Left renal cortex interstitium (tissue), 4 donors: ENCODE data around the gene CNR2. TPM values are rescaled to one million over a fixed set of nuclear protein-coding genes. Genes with fewer than 3 reads are reported as not detected.
"Not testable (repeated sequence)": the region's sequence is repeated elsewhere in the genome, so short reads cannot be mapped to it uniquely, and the experiment has no call there.

Experiments used
- DNase-seq, 4 donors: peaks; one replicate each; pipeline ENCODE4 v3.0.0-alpha.2; 2013; ENCODE audit warnings: low read depth in 4 of 4, low spot score in 2 of 4, missing footprints in 1 of 4
- polyA plus RNA-seq, 4 donors: library from polyadenylated mRNA; unstranded; fragments of 120-200 nt; gene quantifications; one replicate each; pipeline ENCODE4 v1.2.1, GENCODE V29; 2013; ENCODE audit not compliant: insufficient read length in 4 of 4

CNR2 gene
- polyA plus RNA-seq, 4 donors = 0.04 to 0.09 (median 0.06) TPM

DNA sequence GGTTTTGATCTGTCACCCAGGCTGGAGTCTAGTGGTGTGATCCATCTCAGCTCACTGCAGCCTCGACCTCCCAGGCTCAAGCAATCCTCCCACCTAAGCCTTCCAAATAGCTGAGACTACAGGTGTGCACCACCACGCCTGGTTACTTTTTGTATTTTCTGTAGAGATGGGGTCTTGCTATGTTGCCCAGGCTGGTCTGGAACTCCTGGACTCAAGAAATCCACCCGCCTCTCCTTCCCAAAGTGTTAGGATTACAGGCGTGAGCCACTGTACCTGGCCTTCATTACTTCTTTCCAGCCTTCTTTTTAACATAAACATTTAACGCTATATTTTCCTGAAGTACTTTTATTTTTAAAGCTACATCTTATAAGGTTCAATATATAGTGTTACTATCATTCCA, 69.5 kb downstream of the CNR2 start:
- DNase-seq = no peak

DNA sequence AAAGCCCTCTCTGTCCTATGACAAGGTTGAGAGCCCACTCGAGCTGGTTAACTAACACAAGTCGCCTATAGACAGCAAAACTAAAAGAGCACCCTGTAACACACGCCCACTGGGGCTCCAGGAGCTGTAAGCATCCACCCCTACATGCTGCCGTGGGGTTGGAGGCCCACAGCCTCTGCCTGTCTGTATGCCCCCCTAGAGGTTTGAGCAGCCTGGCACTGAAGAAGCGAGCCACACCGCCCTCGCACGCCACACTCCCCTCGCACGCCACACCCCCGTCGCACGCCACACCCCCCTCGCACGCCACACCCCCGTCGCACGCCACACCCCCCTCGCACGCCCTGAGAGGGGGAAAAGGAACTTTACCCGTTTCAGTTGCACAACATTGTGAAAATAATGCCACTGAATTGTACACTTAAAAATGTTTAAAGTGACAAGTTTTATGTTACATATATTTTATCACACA, 74.7 kb downstream of the CNR2 start:
- peak in 1 of 4 donors; percentile 15 for DNase-seq

DNA sequence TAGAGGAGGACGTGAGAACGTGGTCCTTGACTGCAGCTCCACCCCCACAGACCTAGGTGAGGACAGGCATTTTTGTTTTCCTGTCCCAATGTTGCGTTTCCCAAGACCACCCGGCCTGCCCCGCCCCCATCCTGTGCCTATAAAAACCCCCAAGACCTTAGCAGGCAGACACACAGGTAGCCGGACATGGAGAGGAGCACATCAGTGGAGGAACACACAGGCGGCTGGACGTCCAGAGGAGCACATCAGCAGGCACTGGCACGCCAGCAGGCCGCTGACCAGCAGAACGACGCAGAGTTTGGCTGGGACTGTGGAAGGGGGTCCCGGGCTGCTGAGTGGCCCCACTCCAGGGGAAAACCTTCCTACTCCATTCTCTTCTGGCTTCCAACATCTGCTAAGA, 75.3 kb downstream of the CNR2 start:
- no peak for DNase-seq

DNA sequence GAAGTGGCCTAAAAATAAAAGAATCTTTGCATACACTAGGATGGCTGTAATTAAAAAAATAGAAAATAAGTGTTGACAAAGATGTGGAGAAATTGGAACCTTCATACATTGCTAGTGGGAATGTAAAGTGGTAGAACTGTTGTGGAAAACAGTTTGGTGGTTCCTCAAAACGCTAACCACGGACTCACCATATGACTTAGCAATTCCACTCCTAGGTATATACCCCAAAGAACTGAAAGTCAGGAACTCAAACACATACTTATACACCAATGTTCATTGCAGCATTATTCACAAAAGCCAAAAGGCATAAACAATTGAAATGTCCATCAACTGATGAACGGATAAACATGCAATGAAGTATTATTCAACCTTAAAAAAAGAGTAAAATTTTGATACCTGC, 77.1 kb downstream of the CNR2 start:
- DNase-seq = no peak

DNA sequence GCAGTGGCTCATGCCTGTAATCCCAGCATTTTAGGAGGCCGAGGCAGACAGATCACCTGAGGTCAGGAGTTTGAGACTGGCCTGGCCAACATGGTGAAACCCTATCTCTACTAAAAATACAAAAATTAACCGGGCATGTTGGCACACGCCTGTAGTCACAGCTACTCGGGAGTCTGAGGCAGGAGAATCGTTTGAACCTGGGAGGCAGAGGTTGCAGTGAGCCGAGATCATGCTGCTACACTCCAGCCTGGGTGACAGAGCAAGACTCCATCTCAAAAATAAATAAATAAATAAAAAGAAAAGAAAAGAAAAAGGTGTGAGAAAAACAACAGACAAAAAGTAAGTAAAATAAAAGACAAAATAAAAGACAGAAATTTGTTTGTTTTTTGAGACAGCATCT, 79.0 kb downstream of the CNR2 start:
- DNase-seq = not testable (repeated sequence)

DNA sequence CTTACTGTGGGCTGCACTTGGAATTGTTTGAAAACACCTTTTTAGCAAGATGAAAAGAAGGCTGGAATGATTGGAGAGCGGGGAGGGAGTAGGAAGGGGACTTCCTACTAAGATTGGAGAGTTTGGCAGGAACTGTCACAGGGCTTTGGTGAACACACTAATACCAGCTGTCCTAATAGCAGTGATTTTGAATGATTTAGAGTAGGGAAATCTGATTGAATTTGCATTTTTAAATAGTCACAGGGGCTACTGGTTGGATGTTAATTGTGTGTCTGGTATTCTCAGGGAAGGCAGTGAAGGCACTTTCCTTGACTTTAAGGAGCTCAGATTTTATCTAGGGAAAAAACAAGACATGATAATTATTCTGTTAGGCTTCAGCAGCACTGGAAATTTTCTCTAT, 85.4 kb downstream of the CNR2 start:
- DNase-seq = no peak

DNA sequence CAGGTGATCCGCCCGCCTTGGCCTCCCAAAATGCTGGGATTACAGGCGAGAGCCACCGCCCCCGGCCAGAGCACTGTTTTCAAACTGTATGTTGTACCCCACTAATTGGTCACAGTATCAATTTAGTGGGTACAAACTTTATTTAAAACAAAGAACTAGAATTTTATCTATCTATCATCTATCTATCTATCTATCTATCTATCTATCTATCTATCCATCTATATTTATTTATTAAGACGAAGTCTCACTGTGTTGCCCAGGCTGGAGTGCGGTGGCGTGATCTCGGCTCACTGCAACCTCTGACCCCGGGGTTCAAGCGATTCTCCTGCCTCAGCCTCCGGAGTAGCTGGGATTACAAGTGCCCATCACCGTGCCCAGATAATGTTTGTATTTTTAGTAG, 86.6 kb downstream of the CNR2 start:
- not testable (repeated sequence) for DNase-seq

DNA sequence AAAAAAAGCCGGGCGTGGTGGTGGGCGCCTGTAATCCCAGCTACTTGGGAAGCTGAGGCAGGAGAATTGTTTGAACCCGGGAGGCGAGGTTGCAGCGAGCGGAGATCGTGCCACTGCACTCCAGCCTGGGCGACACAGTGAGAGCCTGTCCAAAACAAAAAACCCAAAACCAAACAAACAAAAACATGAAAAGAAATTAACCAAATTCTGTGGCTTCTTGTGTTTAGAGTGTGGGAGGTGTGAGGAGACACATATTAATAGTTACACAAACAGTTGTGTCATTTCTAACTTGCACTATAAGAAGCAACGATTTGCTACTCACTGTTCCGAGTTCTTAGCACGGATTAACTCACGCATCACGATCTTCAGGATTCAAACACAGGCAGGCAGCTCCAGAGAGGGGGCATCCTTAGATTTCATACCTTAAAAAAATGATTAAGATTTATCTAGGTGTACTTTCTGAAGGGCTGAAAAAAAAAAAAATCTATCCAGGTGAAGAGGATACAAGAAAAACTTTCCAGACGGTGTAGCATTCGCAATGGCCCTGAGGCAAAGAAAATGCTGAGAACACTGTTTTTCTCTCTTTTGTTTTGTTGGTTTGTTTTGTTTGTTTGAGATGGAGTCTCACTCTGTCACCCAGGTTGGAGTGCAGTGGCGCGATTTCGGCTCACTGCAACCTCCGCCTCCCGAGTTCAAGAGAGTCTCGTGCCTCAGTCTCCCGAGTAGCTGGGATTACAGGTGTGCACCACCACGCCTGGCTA, 87.2 kb downstream of the CNR2 start:
- no peak for DNase-seq

DNA sequence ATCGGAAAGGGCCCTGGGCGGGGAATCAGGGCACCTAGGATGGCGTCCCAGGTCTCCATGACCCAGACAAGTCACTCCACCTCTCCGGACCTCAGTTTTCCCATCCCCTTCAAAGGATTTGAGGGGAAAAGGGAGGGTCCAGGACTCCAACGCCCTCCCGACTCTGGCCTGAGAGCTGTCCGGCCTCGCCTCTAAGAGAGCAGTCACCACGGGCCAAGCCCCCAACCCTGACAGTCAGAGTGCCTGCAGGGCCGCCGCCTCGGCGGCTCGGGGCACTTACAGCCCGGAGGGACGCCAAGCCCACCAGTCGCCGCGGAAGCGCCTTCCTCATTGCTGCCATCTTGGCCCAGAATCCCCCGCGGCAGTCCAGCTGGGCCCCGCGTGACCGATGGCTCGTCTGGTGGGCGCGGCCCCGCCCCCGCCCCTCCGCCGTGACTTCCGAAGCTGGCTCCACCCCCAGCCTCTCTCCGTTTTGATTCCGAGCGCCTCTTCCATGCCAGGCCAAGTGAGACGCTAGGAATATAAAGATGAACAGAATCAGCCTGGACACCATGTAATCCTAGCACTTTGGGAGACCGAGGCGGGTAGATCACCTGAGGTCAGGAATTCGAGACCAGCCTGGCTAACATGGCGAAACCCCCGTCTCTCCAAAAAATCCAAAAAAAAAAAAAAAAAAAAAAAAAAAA, 87.9 kb downstream of the CNR2 start, which contains the start of gene HMGCL:
Gene HMGCL, minus strand, starts transcription at position 354 of the 686 bp plus-strand sequence. Its CDS starts 14 bp downstream, at position 340.
- DNase-seq = peak; percentile 80 to 85 (median 84)

DNA sequence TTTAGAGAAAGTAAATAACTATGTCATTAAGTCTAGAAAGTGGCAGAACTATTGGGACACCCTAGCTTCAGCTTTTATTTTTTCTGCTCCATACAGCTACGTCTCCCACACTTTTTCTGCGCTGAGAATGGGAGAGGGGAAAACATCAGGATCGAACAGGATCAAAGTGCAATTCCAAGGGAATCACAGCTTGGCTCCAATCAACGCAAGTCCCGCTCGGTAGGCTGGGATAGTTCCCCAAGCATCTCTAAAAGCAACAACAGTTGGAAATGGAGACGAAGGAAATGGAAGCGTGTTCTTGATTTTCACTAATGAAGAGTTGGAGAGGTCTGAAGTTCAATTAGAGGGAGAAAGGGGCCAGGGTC, 88.5 kb downstream of the CNR2 start:
- DNase-seq = no peak

DNA sequence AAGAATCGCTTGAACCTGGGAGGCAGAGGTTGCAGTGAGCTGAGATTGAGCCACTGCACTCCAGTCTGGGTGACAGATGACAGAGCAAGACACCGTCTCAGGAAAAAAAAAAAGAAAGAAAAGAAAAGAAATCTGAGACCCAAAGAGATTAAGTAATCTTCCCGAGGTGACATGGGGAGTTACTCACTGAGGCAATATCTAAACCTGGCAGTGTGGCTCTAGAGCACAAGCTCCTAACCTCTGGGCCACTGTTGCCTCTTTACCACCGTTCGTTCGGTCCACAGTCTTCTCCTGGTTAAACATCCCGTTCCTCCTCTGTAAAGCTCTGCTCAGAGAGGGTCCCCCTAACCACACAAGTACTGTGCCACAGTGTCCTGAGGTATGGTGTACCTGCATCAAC, 89.4 kb downstream of the CNR2 start:
- DNase-seq = no peak

Other genes starting within 250 kb of the CNR2 start
- gene RPL11, start 221.6 kb downstream of the CNR2 start, polyA plus RNA-seq = 1,000 to 10,000 TPM; 2,046 to 2,991 (median 2,419) TPM
- gene ELOA, start 169.9 kb downstream of the CNR2 start, polyA plus RNA-seq = 10 to 100 TPM; 30.4 to 36.3 (median 34.4) TPM
- gene PITHD1, start 134.9 kb downstream of the CNR2 start, polyA plus RNA-seq = 10 to 100 TPM; 55.1 to 65.4 (median 62.6) TPM
- gene LYPLA2, start 122.2 kb downstream of the CNR2 start, polyA plus RNA-seq = 10 to 100 TPM; 60.2 to 87.1 (median 75.5) TPM
- gene GALE, start 112.6 kb downstream of the CNR2 start, polyA plus RNA-seq = 10 to 100 TPM; 30.1 to 42.8 (median 38.0) TPM
- 10 to 100 TPM; 64.3 to 78.8 (median 75.1) TPM for gene HMGCL, start 87.9 kb downstream of the CNR2 start, polyA plus RNA-seq
- 10 to 100 TPM; 38.0 to 57.0 (median 43.2) TPM for gene FUCA1, start 45.1 kb downstream of the CNR2 start, polyA plus RNA-seq
- gene PNRC2, start 46.5 kb upstream of the CNR2 start, polyA plus RNA-seq = 100 to 1,000 TPM; 203 to 256 (median 215) TPM
- 100 to 1,000 TPM; 167 to 279 (median 223) TPM for gene SRSF10, start 67.0 kb upstream of the CNR2 start, polyA plus RNA-seq
- gene MYOM3, start 198.8 kb upstream of the CNR2 start, polyA plus RNA-seq = 10 to 100 TPM; 20.3 to 27.0 (median 24.1) TPM
- gene IL22RA1, start 229.8 kb upstream of the CNR2 start, polyA plus RNA-seq = 1 to 10 TPM; 2.8 to 3.9 (median 3.6) TPM